Osteoblast (primary cell): ENCODE results near the gene RAB27B. TPM values are rescaled to one million over a fixed set of nuclear protein-coding genes. Genes with fewer than 3 reads are reported as not detected.

Experiments
- DNase-seq: peaks from one replicate; pipeline ENCODE4 v3.0.0; 2011; ENCODE audit warnings: low spot score, mixed read lengths; ENCODE audit not compliant: insufficient read length; ENCODE audit errors: missing footprints
- H2AFZ ChIP-seq: 2 replicates; pipeline ENCODE4 v1.6.0; 2011; ENCODE audit warnings: mild to moderate bottlenecking, low read length
- H3K27ac ChIP-seq: 2 replicates; pipeline ENCODE4 v1.5.1; 2011; ENCODE audit warnings: mild to moderate bottlenecking, low read depth, low read length, moderate library complexity
- H3K27me3 ChIP-seq: 2 replicates; pipeline ENCODE4 v1.6.0; 2012; ENCODE audit warnings: mild to moderate bottlenecking, control low read depth, inconsistent platforms, low read length, moderate library complexity; ENCODE audit not compliant: insufficient read depth
- H3K36me3 ChIP-seq: 2 replicates; pipeline ENCODE4 v1.5.1; 2011; ENCODE audit warnings: mild to moderate bottlenecking, low read length, control low read depth, moderate library complexity; ENCODE audit not compliant: insufficient read depth
- H3K4me1 ChIP-seq: 2 replicates; pipeline ENCODE4 v1.5.1; 2011; ENCODE audit warnings: mild to moderate bottlenecking, low read length, control low read depth, moderate library complexity; ENCODE audit not compliant: insufficient read depth
- H3K4me2 ChIP-seq: 2 replicates; pipeline ENCODE4 v1.6.0; 2011; ENCODE audit warnings: mild to moderate bottlenecking, low read length; ENCODE audit not compliant: insufficient read depth
- H3K4me3 ChIP-seq: fragments of 200-600 bp; sonication (generic); 3 replicates; pipeline ENCODE4 v1.5.1; 2012; ENCODE audit warnings: mild to moderate bottlenecking, low read length, inconsistent platforms; ENCODE audit not compliant: insufficient read depth
- H3K79me2 ChIP-seq: 2 replicates; pipeline ENCODE4 v1.6.0; 2012; ENCODE audit warnings: mild to moderate bottlenecking, low read length, control low read depth, inconsistent platforms; ENCODE audit not compliant: insufficient read depth
- H3K9me3 ChIP-seq: 2 replicates; pipeline ENCODE4 v1.5.1; 2011; ENCODE audit warnings: low read depth, low read length, control low read depth
- H4K20me1 ChIP-seq: 2 replicates; pipeline ENCODE4 v1.6.0; 2012; ENCODE audit warnings: mild to moderate bottlenecking, low read length, control low read depth; ENCODE audit not compliant: insufficient read depth
- total RNA-seq: library from RNA; depleted of rRNA; stranded (reverse); fragments of >200 nt; gene quantifications from 2 replicates; pipeline ENCODE4 v1.2.3, GENCODE V29; 2012
- TF ChIP-seq, protein P1 (sequence below): IDR thresholded peaks from 2 replicates; pipeline ENCODE4 v1.5.1; 2011; ENCODE audit warnings: mild to moderate bottlenecking, low read depth, low read length, moderate library complexity; ENCODE audit errors: extremely low read depth

The RAB27B gene
- total RNA-seq, 1 donor = 55.7 TPM

- Histone ChIP-seq H3K4me2 (no peak overlapping the region), H3K27me3 (no peaks in the 10 kb centered on the region), H3K36me3 (no peaks in the 10 kb centered on the region), H4K20me1 (no peaks in the 10 kb centered on the region), H2AFZ (no peak overlapping the region), H3K4me1 (peaks cover 15% of the 10 kb centered on the region), H3K9me3 (no peaks in the 10 kb centered on the region), H3K79me2 (no peaks in the 10 kb centered on the region), H3K4me3 (no peak overlapping the region), H3K27ac (no peak overlapping the region)
- DNase-seq = no peak
- TF ChIP-seq, protein P1, sequence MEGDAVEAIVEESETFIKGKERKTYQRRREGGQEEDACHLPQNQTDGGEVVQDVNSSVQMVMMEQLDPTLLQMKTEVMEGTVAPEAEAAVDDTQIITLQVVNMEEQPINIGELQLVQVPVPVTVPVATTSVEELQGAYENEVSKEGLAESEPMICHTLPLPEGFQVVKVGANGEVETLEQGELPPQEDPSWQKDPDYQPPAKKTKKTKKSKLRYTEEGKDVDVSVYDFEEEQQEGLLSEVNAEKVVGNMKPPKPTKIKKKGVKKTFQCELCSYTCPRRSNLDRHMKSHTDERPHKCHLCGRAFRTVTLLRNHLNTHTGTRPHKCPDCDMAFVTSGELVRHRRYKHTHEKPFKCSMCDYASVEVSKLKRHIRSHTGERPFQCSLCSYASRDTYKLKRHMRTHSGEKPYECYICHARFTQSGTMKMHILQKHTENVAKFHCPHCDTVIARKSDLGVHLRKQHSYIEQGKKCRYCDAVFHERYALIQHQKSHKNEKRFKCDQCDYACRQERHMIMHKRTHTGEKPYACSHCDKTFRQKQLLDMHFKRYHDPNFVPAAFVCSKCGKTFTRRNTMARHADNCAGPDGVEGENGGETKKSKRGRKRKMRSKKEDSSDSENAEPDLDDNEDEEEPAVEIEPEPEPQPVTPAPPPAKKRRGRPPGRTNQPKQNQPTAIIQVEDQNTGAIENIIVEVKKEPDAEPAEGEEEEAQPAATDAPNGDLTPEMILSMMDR = no peak
These were observed 42.1 kb upstream of the RAB27B start for GRCh38 chr18:54786206-54786605.

DNA sequence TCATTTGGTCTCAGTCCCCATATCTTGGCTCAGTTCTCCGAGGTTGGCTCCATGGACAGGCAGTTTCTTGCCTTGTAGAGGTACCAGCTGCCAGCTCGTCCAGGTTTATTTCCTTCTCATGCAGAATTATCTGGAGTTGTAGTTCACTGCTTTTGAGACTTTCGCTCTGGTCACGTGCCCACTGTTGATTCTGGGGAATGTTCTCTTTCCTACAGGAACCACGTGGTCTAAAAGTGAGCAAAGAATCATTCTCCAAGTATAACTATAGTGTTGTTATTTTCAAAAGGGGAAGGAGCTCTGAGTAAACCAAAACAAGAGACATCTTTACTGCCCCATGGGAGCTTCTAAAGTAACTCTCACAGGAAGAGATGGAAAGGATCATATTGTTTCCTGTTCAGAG lies 41.2 kb upstream of the RAB27B start:
- no peaks in the 10 kb centered on the region for H3K27me3 ChIP-seq
- H2AFZ ChIP-seq = peak overlapping the region; percentile 69
- peak overlapping the region; percentile 48 for H3K27ac ChIP-seq

GRCh38 chr18:54787616-54788015 lies 40.7 kb upstream of the RAB27B start:
- Histone ChIP-seq H2AFZ (peak overlapping the region; percentile 70), H3K4me2 (peak overlapping the region; percentile 46), H3K4me1 (peaks cover 15% of the 10 kb centered on the region)

More for the DNA sequence above, 41.2 kb upstream of the RAB27B start:
- no peaks in the 10 kb centered on the region for H3K9me3 ChIP-seq
- no peak overlapping the region for H3K4me3 ChIP-seq
- H3K4me2 ChIP-seq = peak overlapping the region; percentile 42
- no peaks in the 10 kb centered on the region for H3K36me3 ChIP-seq
- no peaks in the 10 kb centered on the region for H4K20me1 ChIP-seq
- H3K4me1 ChIP-seq = peaks cover 15% of the 10 kb centered on the region
- H3K79me2 ChIP-seq = no peaks in the 10 kb centered on the region
- TF ChIP-seq, protein P1 = no peak
- DNase-seq = no peak

GRCh38 chr18:54790109-54790508 lies 38.2 kb upstream of the RAB27B start:
- H4K20me1 ChIP-seq = no peaks in the 10 kb centered on the region
- H2AFZ ChIP-seq = no peak overlapping the region
- no peaks in the 10 kb centered on the region for H3K36me3 ChIP-seq
- H3K9me3 ChIP-seq = no peaks in the 10 kb centered on the region
- no peaks in the 10 kb centered on the region for H3K27me3 ChIP-seq
- H3K27ac ChIP-seq = no peak overlapping the region
- H3K79me2 ChIP-seq = no peaks in the 10 kb centered on the region
- DNase-seq = no peak
- H3K4me1 ChIP-seq = peaks cover 15% of the 10 kb centered on the region
- TF ChIP-seq, protein P1 = no peak
- no peak overlapping the region for H3K4me2 ChIP-seq
- no peak overlapping the region for H3K4me3 ChIP-seq

More at GRCh38 chr18:54787616-54788015, 40.7 kb upstream of the RAB27B start:
- Histone ChIP-seq H3K4me3 (no peak overlapping the region), H3K36me3 (no peaks in the 10 kb centered on the region), H3K27me3 (no peaks in the 10 kb centered on the region), H4K20me1 (no peaks in the 10 kb centered on the region), H3K9me3 (no peaks in the 10 kb centered on the region), H3K79me2 (no peaks in the 10 kb centered on the region), H3K27ac (peak overlapping the region; percentile 52)
- DNase-seq = peak; percentile 73
- TF ChIP-seq, protein P1 = no peak
